ENCODE measurements around the gene UBL4B.

The UBL4B gene

GRCh38 chr1:110113551-110113950, 1.3 kb downstream of the UBL4B start:
- H3K4me3 ChIP-seq (ENCODE audit: low read depth in 1 of 5, low read length in 5 of 5) = no peak overlapping the region
- H3K36me3 ChIP-seq (ENCODE audit: control insufficient read depth in 5 of 5, insufficient read depth in 5 of 5, low read length in 5 of 5) = no peaks in the 10 kb centered on the region

DNA sequence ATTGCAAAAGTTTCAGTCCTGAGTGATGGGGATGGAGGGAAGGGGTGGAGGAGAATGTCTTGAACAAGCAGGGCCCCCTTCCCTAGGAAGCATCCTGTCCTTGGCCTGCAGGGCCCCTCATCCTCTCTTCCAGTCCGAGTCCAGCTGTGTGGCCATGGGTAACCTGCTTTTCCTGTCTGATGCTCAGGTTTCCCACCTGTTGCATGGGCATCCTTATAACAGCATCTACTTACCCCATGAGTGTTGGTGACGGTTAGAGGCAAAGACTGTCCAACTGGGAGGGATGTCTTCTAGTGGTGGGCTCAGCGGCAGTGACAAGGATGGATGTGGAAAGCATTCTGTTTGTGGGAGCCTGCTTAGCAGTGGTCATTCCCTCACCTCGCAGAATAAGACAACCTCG, 1.9 kb downstream of the UBL4B start:
- Histone ChIP-seq H3K27me3 (ENCODE audit: control insufficient read depth in 5 of 5, insufficient read depth in 4 of 5, low read length in 5 of 5) (peaks cover 0 to 14% (median 6%) of the 10 kb centered on the region in 5 donors), H3K27ac (ENCODE audit: low read depth, low read length) (no peak overlapping the region), H3K9ac (ENCODE audit: low read length in 5 of 5) (no peak overlapping the region), H3K4me3 (ENCODE audit: low read depth in 1 of 5, low read length in 5 of 5) (no peak overlapping the region), H3K36me3 (ENCODE audit: control insufficient read depth in 5 of 5, insufficient read depth in 5 of 5, low read length in 5 of 5) (no peaks in the 10 kb centered on the region), H3K9me3 (ENCODE audit: control insufficient read depth in 5 of 5, low read length in 5 of 5) (no peaks in the 10 kb centered on the region), H3K4me1 (ENCODE audit: control insufficient read depth in 5 of 5, insufficient read depth in 5 of 5, low read length in 5 of 5) (no peaks in the 10 kb centered on the region)

More at GRCh38 chr1:110113551-110113950, 1.3 kb downstream of the UBL4B start:
- no peak overlapping the region for H3K27ac ChIP-seq (ENCODE audit: low read depth, low read length)
- no peaks in the 10 kb centered on the region for H3K9me3 ChIP-seq (ENCODE audit: control insufficient read depth in 5 of 5, low read length in 5 of 5)
- H3K27me3 ChIP-seq (ENCODE audit: control insufficient read depth in 5 of 5, insufficient read depth in 4 of 5, low read length in 5 of 5) = peaks cover 0 to 14% (median 6%) of the 10 kb centered on the region in 5 donors
- no peak overlapping the region for H3K9ac ChIP-seq (ENCODE audit: low read length in 5 of 5)
- no peaks in the 10 kb centered on the region for H3K4me1 ChIP-seq (ENCODE audit: control insufficient read depth in 5 of 5, insufficient read depth in 5 of 5, low read length in 5 of 5)

- no peak overlapping the region for H3K27ac ChIP-seq (ENCODE audit: low read depth, low read length)
- H3K9me3 ChIP-seq (ENCODE audit: control insufficient read depth in 5 of 5, low read length in 5 of 5) = no peaks in the 10 kb centered on the region
- H3K4me1 ChIP-seq (ENCODE audit: control insufficient read depth in 5 of 5, insufficient read depth in 5 of 5, low read length in 5 of 5) = no peaks in the 10 kb centered on the region
- H3K9ac ChIP-seq (ENCODE audit: low read length in 5 of 5) = no peak overlapping the region
- peaks cover 0 to 14% (median 6%) of the 10 kb centered on the region in 5 donors for H3K27me3 ChIP-seq (ENCODE audit: control insufficient read depth in 5 of 5, insufficient read depth in 4 of 5, low read length in 5 of 5)
- H3K4me3 ChIP-seq (ENCODE audit: low read depth in 1 of 5, low read length in 5 of 5) = no peak overlapping the region
- no peaks in the 10 kb centered on the region for H3K36me3 ChIP-seq (ENCODE audit: control insufficient read depth in 5 of 5, insufficient read depth in 5 of 5, low read length in 5 of 5)
Observed at GRCh38 chr1:110114784-110115183, 2.5 kb downstream of the UBL4B start.

GRCh38 chr1:110118636-110119396, 6.6 kb downstream of the UBL4B start:
- Histone ChIP-seq H3K9ac (ENCODE audit: low read length in 5 of 5) (no peak overlapping the region), H3K36me3 (ENCODE audit: control insufficient read depth in 5 of 5, insufficient read depth in 5 of 5, low read length in 5 of 5) (no peaks in the 10 kb centered on the region)

GRCh38 chr1:110119843-110120242, 7.6 kb downstream of the UBL4B start:
- no peak overlapping the region for H3K4me3 ChIP-seq (ENCODE audit: low read depth in 1 of 5, low read length in 5 of 5)
- no peaks in the 10 kb centered on the region for H3K4me1 ChIP-seq (ENCODE audit: control insufficient read depth in 5 of 5, insufficient read depth in 5 of 5, low read length in 5 of 5)
- no peak overlapping the region for H3K9ac ChIP-seq (ENCODE audit: low read length in 5 of 5)
- peaks cover 0 to 8% (median 5%) of the 10 kb centered on the region in 5 donors for H3K9me3 ChIP-seq (ENCODE audit: control insufficient read depth in 5 of 5, low read length in 5 of 5)
- no peaks in the 10 kb centered on the region for H3K36me3 ChIP-seq (ENCODE audit: control insufficient read depth in 5 of 5, insufficient read depth in 5 of 5, low read length in 5 of 5)
- H3K27ac ChIP-seq (ENCODE audit: low read depth, low read length) = no peak overlapping the region
- H3K27me3 ChIP-seq (ENCODE audit: control insufficient read depth in 5 of 5, insufficient read depth in 4 of 5, low read length in 5 of 5) = peaks cover 0 to 9% (median 3%) of the 10 kb centered on the region in 5 donors

More at GRCh38 chr1:110118636-110119396, 6.6 kb downstream of the UBL4B start:
- H3K4me1 ChIP-seq (ENCODE audit: control insufficient read depth in 5 of 5, insufficient read depth in 5 of 5, low read length in 5 of 5) = no peaks in the 10 kb centered on the region
- H3K27ac ChIP-seq (ENCODE audit: low read depth, low read length) = no peak overlapping the region
- H3K4me3 ChIP-seq (ENCODE audit: low read depth in 1 of 5, low read length in 5 of 5) = no peak overlapping the region
- peaks cover 0 to 10% (median 3%) of the 10 kb centered on the region in 5 donors for H3K27me3 ChIP-seq (ENCODE audit: control insufficient read depth in 5 of 5, insufficient read depth in 4 of 5, low read length in 5 of 5)
- H3K9me3 ChIP-seq (ENCODE audit: control insufficient read depth in 5 of 5, low read length in 5 of 5) = peaks cover 0 to 4% (median 3%) of the 10 kb centered on the region in 5 donors

DNA sequence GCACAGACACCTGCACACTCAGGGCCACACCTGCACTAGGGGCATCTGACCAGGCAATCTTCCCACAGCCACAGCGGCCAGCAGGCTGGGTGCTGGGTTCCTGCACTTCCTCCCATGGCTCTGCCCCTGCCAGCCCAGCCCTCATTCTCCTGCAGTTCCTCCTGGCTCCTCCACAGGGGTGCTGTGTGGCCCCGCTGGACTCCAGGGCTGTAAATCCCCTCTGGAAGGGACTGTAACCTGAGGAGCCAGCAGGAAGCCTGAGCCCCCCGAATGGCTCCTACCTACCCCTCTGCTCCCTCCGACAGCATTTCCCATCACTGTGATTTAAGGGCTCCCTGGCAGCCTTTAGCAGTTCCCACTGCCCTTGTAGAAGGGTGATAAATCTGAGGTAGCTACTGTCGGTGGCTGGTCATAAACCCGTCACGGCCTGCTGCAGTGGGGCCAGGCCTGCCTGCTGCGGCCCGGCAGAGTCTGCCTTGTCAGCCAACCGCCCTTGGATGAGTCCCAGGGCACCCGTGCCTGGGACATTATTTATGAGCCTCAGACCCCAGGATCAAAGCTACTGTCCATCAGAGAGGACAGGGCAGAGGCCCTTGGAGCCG, 8.8 kb downstream of the UBL4B start:
- Histone ChIP-seq H3K4me1 (ENCODE audit: control insufficient read depth in 5 of 5, insufficient read depth in 5 of 5, low read length in 5 of 5) (no peaks in the 10 kb centered on the region), H3K27ac (ENCODE audit: low read depth, low read length) (no peak overlapping the region), H3K27me3 (ENCODE audit: control insufficient read depth in 5 of 5, insufficient read depth in 4 of 5, low read length in 5 of 5) (peaks cover 0 to 13% (median 3%) of the 10 kb centered on the region in 5 donors), H3K9ac (ENCODE audit: low read length in 5 of 5) (no peak overlapping the region), H3K9me3 (ENCODE audit: control insufficient read depth in 5 of 5, low read length in 5 of 5) (peaks cover under 1 to 14% (median 8%) of the 10 kb centered on the region in 5 donors), H3K36me3 (ENCODE audit: control insufficient read depth in 5 of 5, insufficient read depth in 5 of 5, low read length in 5 of 5) (no peaks in the 10 kb centered on the region), H3K4me3 (ENCODE audit: low read depth in 1 of 5, low read length in 5 of 5) (no peak overlapping the region)

DNA sequence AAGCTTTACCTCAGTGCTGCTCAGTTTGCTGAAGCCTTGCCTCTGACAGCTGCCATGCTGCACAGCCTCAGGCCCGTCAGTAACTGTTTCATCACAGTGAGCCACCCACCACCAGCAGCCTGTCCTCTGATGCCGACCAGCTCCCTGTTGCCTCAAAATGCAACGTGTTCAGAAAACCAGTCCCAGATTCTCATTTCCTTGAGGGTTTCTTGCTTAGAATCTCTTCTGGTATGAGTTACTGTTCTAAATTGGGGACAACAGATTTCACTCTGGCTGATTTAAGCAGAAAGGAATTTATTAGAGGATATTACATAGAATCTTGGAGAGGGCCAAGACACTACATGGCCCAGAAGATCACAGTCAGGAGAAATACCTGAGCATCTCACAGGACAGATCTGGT, 11.0 kb downstream of the UBL4B start:
- no peak overlapping the region for H3K4me3 ChIP-seq (ENCODE audit: low read depth in 1 of 5, low read length in 5 of 5)
- H3K9me3 ChIP-seq (ENCODE audit: control insufficient read depth in 5 of 5, low read length in 5 of 5) = peaks cover 3 to 21% (median 13%) of the 10 kb centered on the region in 5 donors
- no peaks in the 10 kb centered on the region for H3K36me3 ChIP-seq (ENCODE audit: control insufficient read depth in 5 of 5, insufficient read depth in 5 of 5, low read length in 5 of 5)
- peaks cover 0 to 15% (median 5%) of the 10 kb centered on the region in 5 donors for H3K27me3 ChIP-seq (ENCODE audit: control insufficient read depth in 5 of 5, insufficient read depth in 4 of 5, low read length in 5 of 5)
- H3K27ac ChIP-seq (ENCODE audit: low read depth, low read length) = no peak overlapping the region
- no peaks in the 10 kb centered on the region for H3K4me1 ChIP-seq (ENCODE audit: control insufficient read depth in 5 of 5, insufficient read depth in 5 of 5, low read length in 5 of 5)
- H3K9ac ChIP-seq (ENCODE audit: low read length in 5 of 5) = no peak overlapping the region

GRCh38 chr1:110125810-110126209, 13.6 kb downstream of the UBL4B start:
- no peaks in the 10 kb centered on the region for H3K36me3 ChIP-seq (ENCODE audit: control insufficient read depth in 5 of 5, insufficient read depth in 5 of 5, low read length in 5 of 5)

GRCh38 chr1:110130113-110130591, 17.9 kb downstream of the UBL4B start:
- Histone ChIP-seq H3K4me3 (ENCODE audit: low read depth in 1 of 5, low read length in 5 of 5) (no peak overlapping the region), H3K27me3 (ENCODE audit: control insufficient read depth in 5 of 5, insufficient read depth in 4 of 5, low read length in 5 of 5) (peaks cover 18 to 33% (median 31%) of the 10 kb centered on the region in 5 donors)

More at GRCh38 chr1:110125810-110126209, 13.6 kb downstream of the UBL4B start:
- Histone ChIP-seq H3K27ac (ENCODE audit: low read depth, low read length) (no peak overlapping the region), H3K4me3 (ENCODE audit: low read depth in 1 of 5, low read length in 5 of 5) (no peak overlapping the region), H3K9ac (ENCODE audit: low read length in 5 of 5) (no peak overlapping the region), H3K27me3 (ENCODE audit: control insufficient read depth in 5 of 5, insufficient read depth in 4 of 5, low read length in 5 of 5) (peaks cover 16 to 39% (median 25%) of the 10 kb centered on the region in 5 donors), H3K9me3 (ENCODE audit: control insufficient read depth in 5 of 5, low read length in 5 of 5) (peaks cover 3 to 21% (median 13%) of the 10 kb centered on the region in 5 donors), H3K4me1 (ENCODE audit: control insufficient read depth in 5 of 5, insufficient read depth in 5 of 5, low read length in 5 of 5) (peaks cover 0 to 6% (median 1%) of the 10 kb centered on the region in 5 donors)

DNA sequence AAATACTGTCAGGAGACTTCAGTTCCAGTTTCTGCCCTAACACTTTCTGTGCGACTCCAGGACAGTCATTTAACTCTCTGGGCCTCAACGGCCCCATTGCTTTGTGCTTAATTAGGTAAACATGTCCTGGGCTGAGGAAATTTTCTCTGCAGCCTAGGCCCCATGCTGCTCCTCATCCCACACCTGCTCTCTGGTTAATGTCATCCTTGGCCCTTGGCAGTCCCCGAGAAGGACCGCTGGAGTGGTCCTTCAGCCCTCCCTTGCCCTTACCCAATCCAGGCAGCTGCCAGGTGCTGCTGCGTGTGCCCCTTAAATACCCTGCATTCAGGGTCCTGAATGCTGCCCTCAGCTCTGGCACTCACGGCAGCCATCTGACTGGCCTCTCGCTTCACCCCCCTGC, 18.7 kb downstream of the UBL4B start:
- Histone ChIP-seq H3K27ac (ENCODE audit: low read depth, low read length) (no peak overlapping the region), H3K9ac (ENCODE audit: low read length in 5 of 5) (no peak overlapping the region), H3K4me1 (ENCODE audit: control insufficient read depth in 5 of 5, insufficient read depth in 5 of 5, low read length in 5 of 5) (peaks cover 0 to 6% (median 1%) of the 10 kb centered on the region in 5 donors), H3K27me3 (ENCODE audit: control insufficient read depth in 5 of 5, insufficient read depth in 4 of 5, low read length in 5 of 5) (peaks cover 18 to 39% (median 37%) of the 10 kb centered on the region in 5 donors), H3K36me3 (ENCODE audit: control insufficient read depth in 5 of 5, insufficient read depth in 5 of 5, low read length in 5 of 5) (no peaks in the 10 kb centered on the region), H3K9me3 (ENCODE audit: control insufficient read depth in 5 of 5, low read length in 5 of 5) (peaks cover 3 to 7% (median 6%) of the 10 kb centered on the region in 5 donors), H3K4me3 (ENCODE audit: low read depth in 1 of 5, low read length in 5 of 5) (no peak overlapping the region)

More at GRCh38 chr1:110130113-110130591, 17.9 kb downstream of the UBL4B start:
- Histone ChIP-seq H3K4me1 (ENCODE audit: control insufficient read depth in 5 of 5, insufficient read depth in 5 of 5, low read length in 5 of 5) (peaks cover 0 to 6% (median 1%) of the 10 kb centered on the region in 5 donors), H3K9ac (ENCODE audit: low read length in 5 of 5) (no peak overlapping the region), H3K27ac (ENCODE audit: low read depth, low read length) (no peak overlapping the region), H3K36me3 (ENCODE audit: control insufficient read depth in 5 of 5, insufficient read depth in 5 of 5, low read length in 5 of 5) (no peaks in the 10 kb centered on the region), H3K9me3 (ENCODE audit: control insufficient read depth in 5 of 5, low read length in 5 of 5) (peaks cover 3 to 13% (median 8%) of the 10 kb centered on the region in 5 donors)

Data from subcutaneous abdominal adipose tissue (tissue), 5 donors.